Activated CD4-positive, alpha-beta memory T cell treated with anti-CD3 and anti-CD28 coated beads, Interleukin-2, amount 10 ng/mL, durations not matched to agents 7 days and 5 days (primary cell): ENCODE data around the gene LLCFC1. TPM values are rescaled to one million over a fixed set of nuclear protein-coding genes. Genes with fewer than 3 reads are reported as not detected.

Experiments
- CTCF ChIA-PET: fragments of 350-600 bp; sonication (Branson Sonifier 250); formaldehyde crosslinking; loops from one replicate; lab custom pipeline; 2021; ENCODE audit warnings: antibody characterized with exemption, inconsistent platforms; lab: Charles Lee
- POLR2A ChIA-PET: fragments of 350-600 bp; sonication (Branson Sonifier 250); formaldehyde crosslinking; loops from one replicate; lab custom pipeline; 2021; ENCODE audit warnings: antibody characterized with exemption; lab: Charles Lee
- DNase-seq: peaks from one replicate; pipeline ENCODE4 v3.0.0-alpha.2; 2020
- H3K27ac Mint-ChIP-seq: one replicate; pipeline ENCODE4 v1.8.0; 2021; ENCODE audit warnings: mild to moderate bottlenecking, mixed read lengths
- H3K27me3 Mint-ChIP-seq: one replicate; pipeline ENCODE4 v1.8.0; 2021; ENCODE audit warnings: mixed read lengths
- H3K36me3 Mint-ChIP-seq: one replicate; pipeline ENCODE4 v1.8.0; 2021; ENCODE audit warnings: low read depth, mixed read lengths
- H3K4me1 Mint-ChIP-seq: one replicate; pipeline ENCODE4 v1.8.0; 2021; ENCODE audit warnings: mixed read lengths
- H3K4me3 Mint-ChIP-seq: one replicate; pipeline ENCODE4 v1.8.0; 2021; ENCODE audit warnings: mild to moderate bottlenecking, mixed read lengths
- H3K9me3 Mint-ChIP-seq: one replicate; pipeline ENCODE4 v1.8.0; 2021; ENCODE audit warnings: mixed read lengths
- total RNA-seq, 2 experiments: library from RNA; stranded (reverse); gene quantifications; one replicate each; pipeline ENCODE4 v1.2.3, GENCODE V29; 2021

LLCFC1 gene
- total RNA-seq, 2 experiments from 2014 or later, result not detected

DNA sequence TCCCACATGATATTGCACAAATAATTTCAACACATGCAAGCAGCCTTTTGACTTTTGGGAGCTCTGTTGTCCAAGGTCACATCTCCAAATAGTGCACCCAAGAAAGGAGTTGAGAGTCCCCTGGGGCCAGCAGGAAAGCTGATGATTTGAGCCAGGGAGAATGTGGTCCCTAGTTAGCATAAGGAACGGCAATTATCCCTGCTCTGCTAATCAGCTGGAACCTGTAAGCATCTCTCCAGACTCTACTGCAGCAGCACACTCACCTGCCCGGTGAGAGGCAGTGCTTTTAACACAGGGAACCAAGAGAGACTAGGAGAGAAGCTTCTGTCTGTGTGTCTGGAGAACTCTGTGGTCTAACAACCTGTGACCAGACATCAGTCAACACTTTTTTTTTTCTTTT, 22.8 kb upstream of the LLCFC1 start:
- POLR2A ChIA-PET, result no interaction called here
- H3K9me3 Mint-ChIP-seq, result no peaks in the 10 kb centered on the region
- CTCF ChIA-PET, result no interaction called here
- H3K4me3 Mint-ChIP-seq, result no peak overlapping the region
- H3K27ac Mint-ChIP-seq, result no peak overlapping the region
- DNase-seq, result no peak
- no peaks in the 10 kb centered on the region for H3K36me3 Mint-ChIP-seq
- H3K4me1 Mint-ChIP-seq, result no peaks in the 10 kb centered on the region
- peaks cover 22% of the 10 kb centered on the region for H3K27me3 Mint-ChIP-seq

DNA sequence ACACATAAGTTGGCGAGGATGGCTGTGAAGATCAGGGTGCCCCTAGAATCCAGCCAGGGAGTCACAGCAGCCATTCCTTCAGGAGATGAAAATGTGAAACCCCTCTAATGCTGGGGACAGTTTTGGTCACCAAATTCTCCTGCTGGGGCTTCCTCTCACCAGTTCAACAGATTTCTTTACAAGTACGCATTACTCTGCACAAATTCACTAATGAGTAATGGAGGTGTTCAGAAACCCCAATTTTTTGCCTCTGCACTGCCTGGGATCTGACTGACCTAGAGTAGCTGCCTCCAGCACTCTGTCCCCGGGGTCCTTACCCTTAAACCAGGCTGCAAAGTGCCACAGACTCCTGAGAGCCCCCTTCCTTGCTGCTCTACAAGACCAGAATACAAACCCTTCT, 21.8 kb upstream of the LLCFC1 start:
- Mint-ChIP-seq H3K4me1 (no peaks in the 10 kb centered on the region), H3K27ac (no peak overlapping the region), H3K9me3 (no peaks in the 10 kb centered on the region), H3K27me3 (peaks cover 15% of the 10 kb centered on the region), H3K4me3 (no peak overlapping the region), H3K36me3 (no peaks in the 10 kb centered on the region)
- ChIA-PET CTCF (no interaction called here), POLR2A (no interaction called here)
- no peak for DNase-seq

GRCh38 chr7:142918901-142919300, 20.4 kb upstream of the LLCFC1 start:
- Mint-ChIP-seq H3K9me3 (no peaks in the 10 kb centered on the region), H3K36me3 (no peaks in the 10 kb centered on the region), H3K4me1 (no peaks in the 10 kb centered on the region), H3K27me3 (peaks cover 17% of the 10 kb centered on the region), H3K4me3 (no peak overlapping the region), H3K27ac (no peak overlapping the region)
- POLR2A ChIA-PET, result no interaction called here
- CTCF ChIA-PET, result no interaction called here
- DNase-seq, result no peak

- ChIA-PET POLR2A (no interaction called here), CTCF (no interaction called here)
- no peaks in the 10 kb centered on the region for H3K9me3 Mint-ChIP-seq
- DNase-seq, result no peak
- H3K36me3 Mint-ChIP-seq, result no peaks in the 10 kb centered on the region
- no peak overlapping the region for H3K4me3 Mint-ChIP-seq
- H3K27ac Mint-ChIP-seq, result no peak overlapping the region
- H3K4me1 Mint-ChIP-seq, result no peaks in the 10 kb centered on the region
- H3K27me3 Mint-ChIP-seq, result peaks cover 11% of the 10 kb centered on the region
Measured at GRCh38 chr7:142919656-142920055, 19.6 kb upstream of the LLCFC1 start.

GRCh38 chr7:142923391-142923790, 15.9 kb upstream of the LLCFC1 start:
- H3K4me1 Mint-ChIP-seq, result no peaks in the 10 kb centered on the region
- peaks cover 10% of the 10 kb centered on the region for H3K27me3 Mint-ChIP-seq
- no peak overlapping the region for H3K27ac Mint-ChIP-seq
- ChIA-PET CTCF (no interaction called here), POLR2A (no interaction called here)
- H3K36me3 Mint-ChIP-seq, result no peaks in the 10 kb centered on the region
- no peak overlapping the region for H3K4me3 Mint-ChIP-seq
- no peaks in the 10 kb centered on the region for H3K9me3 Mint-ChIP-seq
- DNase-seq, result no peak

DNA sequence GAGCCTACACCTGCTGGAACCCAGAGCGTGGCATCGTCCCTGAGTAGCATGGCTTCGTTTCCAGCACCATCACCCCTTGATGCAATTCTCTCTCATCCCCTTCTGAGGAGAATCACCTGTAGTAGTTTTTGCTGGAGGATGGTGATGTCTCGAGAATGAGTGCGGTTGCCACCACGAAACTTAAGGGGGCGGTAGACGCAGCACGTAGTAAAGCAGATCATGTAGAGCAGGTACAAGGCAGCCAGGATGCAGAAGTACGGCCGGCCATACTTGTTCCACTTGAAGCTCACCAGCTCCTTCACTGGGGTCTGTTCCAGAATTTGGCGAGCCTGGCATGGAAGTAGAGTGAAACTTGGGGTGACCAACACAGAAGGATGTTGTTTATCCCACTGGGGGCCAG, 13.9 kb upstream of the LLCFC1 start:
- ChIA-PET POLR2A (no interaction called here), CTCF (interaction anchor here (1.4 kb wide), 1 partner anchor 290 kb away, joined by 3 read pairs; no protein-coding TSS in a partner anchor)
- Mint-ChIP-seq H3K9me3 (no peaks in the 10 kb centered on the region), H3K36me3 (no peaks in the 10 kb centered on the region), H3K27me3 (peaks cover 10% of the 10 kb centered on the region), H3K4me1 (no peaks in the 10 kb centered on the region), H3K27ac (no peak overlapping the region), H3K4me3 (no peak overlapping the region)
- DNase-seq, result no peak

- Mint-ChIP-seq H3K4me1 (no peaks in the 10 kb centered on the region), H3K9me3 (no peaks in the 10 kb centered on the region), H3K27ac (no peak overlapping the region), H3K27me3 (peaks cover 8% of the 10 kb centered on the region), H3K36me3 (no peaks in the 10 kb centered on the region), H3K4me3 (no peak overlapping the region)
- ChIA-PET CTCF (no interaction called here), POLR2A (no interaction called here)
- no peak for DNase-seq
Measured at GRCh38 chr7:142927085-142927745, 12.1 kb upstream of the LLCFC1 start.

DNA sequence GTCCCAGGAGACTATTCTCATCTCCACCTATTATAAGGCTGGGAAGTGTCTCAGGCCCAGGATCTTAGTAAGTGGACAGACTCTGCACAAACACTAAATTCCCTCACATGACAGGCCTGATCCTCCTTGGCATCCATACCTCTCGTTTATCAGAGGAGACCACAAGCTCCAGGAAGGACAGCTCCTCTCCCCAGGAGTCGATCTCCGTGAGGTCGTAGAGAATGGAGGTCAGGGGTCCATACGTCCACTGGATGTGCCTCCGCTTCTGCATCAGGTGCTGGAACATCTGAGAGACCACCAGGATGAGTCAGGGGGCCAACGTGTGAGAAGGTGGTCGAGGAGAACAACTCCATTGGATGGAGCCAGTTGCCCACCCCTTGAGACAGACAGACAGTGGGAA, 11.3 kb upstream of the LLCFC1 start:
- Mint-ChIP-seq H3K4me1 (no peaks in the 10 kb centered on the region), H3K27me3 (peaks cover 10% of the 10 kb centered on the region), H3K4me3 (no peak overlapping the region), H3K9me3 (no peaks in the 10 kb centered on the region), H3K36me3 (no peaks in the 10 kb centered on the region), H3K27ac (no peak overlapping the region)
- POLR2A ChIA-PET, result no interaction called here
- DNase-seq, result no peak
- CTCF ChIA-PET, result no interaction called here

DNA sequence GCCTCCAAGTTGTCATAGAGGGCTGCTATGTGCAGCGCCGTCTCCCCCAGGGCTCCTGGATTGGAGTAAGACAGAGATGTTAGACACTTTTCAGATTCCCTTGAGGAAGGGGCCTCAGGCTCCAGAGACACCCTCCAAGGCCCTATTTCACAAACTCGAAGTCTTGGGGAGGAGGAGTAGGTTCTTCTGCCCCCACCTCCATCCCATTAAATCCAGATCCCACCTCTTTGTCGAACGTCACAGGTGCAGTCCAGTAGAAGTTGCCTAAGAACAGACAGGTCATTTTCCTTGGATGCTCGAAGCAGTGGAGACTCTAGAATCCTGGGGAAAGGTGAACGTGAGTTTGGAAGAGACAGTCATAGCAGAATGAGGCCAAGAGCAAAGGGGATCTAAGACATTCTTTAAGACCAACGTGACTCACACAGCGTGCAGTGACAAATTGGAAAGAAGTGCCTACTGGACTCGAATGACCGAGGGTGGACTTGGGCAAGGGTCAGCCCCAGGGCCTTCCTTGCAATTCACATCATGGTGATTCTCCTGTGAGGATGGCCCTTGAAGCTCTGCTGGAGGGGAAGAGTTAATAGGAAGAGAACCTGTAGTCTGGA, 9.1 kb upstream of the LLCFC1 start:
- no peaks in the 10 kb centered on the region for H3K36me3 Mint-ChIP-seq
- no peaks in the 10 kb centered on the region for H3K9me3 Mint-ChIP-seq
- ChIA-PET CTCF (no interaction called here), POLR2A (no interaction called here)
- H3K27me3 Mint-ChIP-seq, result peaks cover 9% of the 10 kb centered on the region
- no peak for DNase-seq
- H3K4me1 Mint-ChIP-seq, result no peaks in the 10 kb centered on the region
- no peak overlapping the region for H3K4me3 Mint-ChIP-seq
- no peak overlapping the region for H3K27ac Mint-ChIP-seq

- DNase-seq, result no peak
- Mint-ChIP-seq H3K9me3 (no peaks in the 10 kb centered on the region), H3K4me1 (no peaks in the 10 kb centered on the region), H3K27me3 (peaks cover 6% of the 10 kb centered on the region), H3K27ac (no peak overlapping the region), H3K36me3 (no peaks in the 10 kb centered on the region), H3K4me3 (no peak overlapping the region)
- CTCF ChIA-PET, result no interaction called here
- POLR2A ChIA-PET, result no interaction called here
Measured at GRCh38 chr7:142932386-142933091, 6.7 kb upstream of the LLCFC1 start.

DNA sequence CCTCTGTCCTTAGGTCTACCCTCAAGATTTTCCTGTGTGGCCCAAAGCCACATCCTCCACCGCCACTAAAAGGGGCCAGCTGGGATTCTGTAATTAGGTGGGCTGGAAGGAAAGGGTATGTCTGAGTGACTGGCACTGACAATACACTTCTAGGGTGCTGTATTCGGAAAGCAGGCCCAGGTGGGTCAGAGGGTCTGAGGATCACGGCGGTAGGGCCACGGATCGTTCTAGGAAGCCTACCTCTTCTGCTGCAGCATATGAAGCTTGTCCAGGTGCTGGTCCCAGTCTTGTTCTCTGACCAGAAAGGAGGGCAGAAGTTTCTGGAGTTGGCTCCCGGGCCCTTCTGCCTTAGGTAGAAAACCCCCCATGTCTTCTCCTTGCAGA, 6.2 kb upstream of the LLCFC1 start:
- Mint-ChIP-seq H3K9me3 (no peaks in the 10 kb centered on the region), H3K27me3 (peaks cover 8% of the 10 kb centered on the region), H3K4me1 (no peaks in the 10 kb centered on the region), H3K27ac (no peak overlapping the region), H3K4me3 (no peak overlapping the region), H3K36me3 (no peaks in the 10 kb centered on the region)
- CTCF ChIA-PET, result no interaction called here
- DNase-seq, result no peak
- POLR2A ChIA-PET, result no interaction called here

- no peak for DNase-seq
- H3K4me1 Mint-ChIP-seq, result no peaks in the 10 kb centered on the region
- ChIA-PET CTCF (no interaction called here), POLR2A (no interaction called here)
- no peaks in the 10 kb centered on the region for H3K9me3 Mint-ChIP-seq
- no peak within 1 kb of the TSS for H3K27ac Mint-ChIP-seq
- H3K36me3 Mint-ChIP-seq, result no peaks in the 10 kb centered on the region
- peaks cover 8% of the 10 kb centered on the region for H3K27me3 Mint-ChIP-seq
- no peak within 1 kb of the TSS for H3K4me3 Mint-ChIP-seq
Measured at GRCh38 chr7:142933624-142934023, 5.7 kb upstream of the LLCFC1 start, which contains the start of gene TRPV5. TRPV5 (minus strand) TSS chr7:142933746; CDS start chr7:142933459, 287 bp downstream.

DNA sequence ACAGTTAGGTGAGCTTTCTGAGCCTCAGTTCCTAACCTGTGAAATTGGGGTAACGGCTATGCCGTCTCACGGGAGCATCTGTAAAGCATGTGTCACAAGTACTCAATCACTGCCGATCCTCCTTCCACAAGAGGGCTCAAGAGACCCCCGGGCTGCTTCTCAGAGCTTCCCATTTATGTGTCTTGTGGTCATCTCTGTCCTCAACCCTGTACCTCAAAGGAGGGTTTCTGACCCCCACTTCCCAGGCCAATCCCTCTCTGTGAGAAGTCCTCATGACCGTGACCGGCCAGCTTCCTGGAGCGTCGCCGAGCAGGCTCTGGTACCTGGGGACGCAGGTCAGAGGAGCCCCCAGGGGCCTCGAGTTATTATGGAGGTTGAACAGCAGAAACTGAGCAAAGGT, 5.2 kb upstream of the LLCFC1 start:
- no peak for DNase-seq
- Mint-ChIP-seq H3K36me3 (no peaks in the 10 kb centered on the region), H3K9me3 (no peaks in the 10 kb centered on the region), H3K4me3 (no peak overlapping the region), H3K27ac (no peak overlapping the region), H3K4me1 (no peaks in the 10 kb centered on the region), H3K27me3 (peaks cover 8% of the 10 kb centered on the region)
- ChIA-PET CTCF (no interaction called here), POLR2A (no interaction called here)
